Right lobe of liver (tissue), 4 donors: ENCODE results near the gene PARD6G.

Experiments used
- CTCF ChIP-seq, 4 donors: fragments of 200-600 bp in 3 of 4; fragments of 450-650 bp in 1 of 4; IDR thresholded peaks; one replicate each; pipeline versions ENCODE4 v1.5.1 to v1.8.0; 2016 to 2022; ENCODE audit warnings: antibody characterized with exemption in 4 of 4, mild to moderate bottlenecking in 2 of 4
- POLR2A ChIP-seq: fragments of 450-650 bp; IDR thresholded peaks from one replicate; pipeline ENCODE4 v1.6.1; 2017; ENCODE audit warnings: antibody characterized with exemption, mild to moderate bottlenecking
- donor health status: DM: no; HTN: no; CAD: no.
- donor health status: DM: no; HTN: no; CAD: no.
- donor health status: DM: no; HTN: yes; CAD: no.

GRCh38 chr18:80218341-80219227 lies 28.7 kb downstream of the PARD6G start:
- TF ChIP-seq POLR2A (no peak), CTCF (IDR thresholded peaks at IDR 0.05) (no peak)
